Measurements from ENCODE around the gene PCLO.
"Not testable (repeated sequence)": the region's sequence is repeated elsewhere in the genome, so short reads cannot be mapped to it uniquely, and the experiment has no call there.

Gene PCLO

GRCh38 chr7:82722946-82723345, 439.7 kb downstream of the PCLO start:
- H3K4me1 ChIP-seq (ENCODE audit: insufficient read depth, low read length), result peaks cover 12% of the 10 kb centered on the region
- no peaks in the 10 kb centered on the region for H3K36me3 ChIP-seq (ENCODE audit: insufficient read depth, low read depth, low read length)
- H3K27me3 ChIP-seq (ENCODE audit: insufficient read depth, low read length), result no peaks in the 10 kb centered on the region
- H3K4me3 ChIP-seq (ENCODE audit: low read length), result no peak overlapping the region
- no peak overlapping the region for H3K27ac ChIP-seq (ENCODE audit: low read length)
- no peak overlapping the region for H3K9ac ChIP-seq (ENCODE audit: low read depth, low read length)
- H3K9me3 ChIP-seq (ENCODE audit: insufficient read depth, low read depth, low read length), result no peaks in the 10 kb centered on the region

- Histone ChIP-seq H3K36me3 (ENCODE audit: insufficient read depth, low read depth, low read length) (no peaks in the 10 kb centered on the region), H3K4me1 (ENCODE audit: insufficient read depth, low read length) (no peaks in the 10 kb centered on the region), H3K9ac (ENCODE audit: low read depth, low read length) (no peak overlapping the region), H3K4me3 (ENCODE audit: low read length) (no peak overlapping the region), H3K27me3 (ENCODE audit: insufficient read depth, low read length) (no peaks in the 10 kb centered on the region), H3K9me3 (ENCODE audit: insufficient read depth, low read depth, low read length) (no peaks in the 10 kb centered on the region), H3K27ac (ENCODE audit: low read length) (no peak overlapping the region)
These were observed 447.3 kb downstream of the PCLO start for GRCh38 chr7:82715344-82715743.

DNA sequence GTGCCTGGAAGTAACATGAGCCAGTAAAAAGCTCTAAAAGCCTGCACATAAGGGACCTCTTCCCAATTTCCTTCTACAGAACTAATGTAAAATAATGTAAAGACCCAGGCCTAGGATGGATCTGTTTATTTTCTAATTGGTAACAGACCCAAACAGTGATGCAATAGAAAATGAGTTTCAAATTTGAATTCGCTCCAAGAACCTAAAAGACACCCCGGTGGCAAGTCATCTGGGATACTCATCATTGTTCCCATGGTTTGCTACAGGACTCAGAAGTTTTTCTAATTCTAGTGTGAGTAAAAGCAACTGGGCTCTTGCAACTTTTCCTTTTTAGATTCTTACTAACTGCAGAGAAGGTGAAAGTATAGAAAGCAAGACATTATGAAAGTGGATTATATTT, 447.8 kb downstream of the PCLO start:
- Histone ChIP-seq H3K27ac (ENCODE audit: low read length) (no peak overlapping the region), H3K9me3 (ENCODE audit: insufficient read depth, low read depth, low read length) (no peaks in the 10 kb centered on the region), H3K36me3 (ENCODE audit: insufficient read depth, low read depth, low read length) (no peaks in the 10 kb centered on the region), H3K4me3 (ENCODE audit: low read length) (no peak overlapping the region), H3K27me3 (ENCODE audit: insufficient read depth, low read length) (no peaks in the 10 kb centered on the region), H3K9ac (ENCODE audit: low read depth, low read length) (no peak overlapping the region), H3K4me1 (ENCODE audit: insufficient read depth, low read length) (no peaks in the 10 kb centered on the region)

DNA sequence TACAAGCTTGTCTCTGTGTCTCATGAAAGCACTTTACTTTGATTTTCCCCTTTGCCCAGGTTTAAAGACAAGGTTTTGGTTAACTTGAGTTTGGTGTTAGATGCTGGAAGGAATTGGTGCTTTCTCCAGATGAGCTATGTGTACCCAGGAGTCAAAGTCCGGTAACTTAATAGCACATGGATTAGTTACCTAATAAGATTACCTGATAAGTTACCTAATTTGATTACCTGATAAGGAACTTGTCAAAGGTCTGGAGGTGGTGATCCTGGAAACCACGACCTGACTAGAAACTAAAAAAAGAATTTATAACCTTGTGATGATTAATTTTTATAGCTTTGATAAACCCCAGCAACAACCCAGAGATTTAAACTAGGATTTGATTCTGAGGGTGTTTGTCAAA, 449.2 kb downstream of the PCLO start:
- no peaks in the 10 kb centered on the region for H3K36me3 ChIP-seq (ENCODE audit: insufficient read depth, low read depth, low read length)
- H3K9me3 ChIP-seq (ENCODE audit: insufficient read depth, low read depth, low read length), result no peaks in the 10 kb centered on the region
- H3K27ac ChIP-seq (ENCODE audit: low read length), result no peak overlapping the region
- H3K4me1 ChIP-seq (ENCODE audit: insufficient read depth, low read length), result no peaks in the 10 kb centered on the region
- no peak overlapping the region for H3K4me3 ChIP-seq (ENCODE audit: low read length)
- H3K27me3 ChIP-seq (ENCODE audit: insufficient read depth, low read length), result no peaks in the 10 kb centered on the region
- no peak overlapping the region for H3K9ac ChIP-seq (ENCODE audit: low read depth, low read length)

DNA sequence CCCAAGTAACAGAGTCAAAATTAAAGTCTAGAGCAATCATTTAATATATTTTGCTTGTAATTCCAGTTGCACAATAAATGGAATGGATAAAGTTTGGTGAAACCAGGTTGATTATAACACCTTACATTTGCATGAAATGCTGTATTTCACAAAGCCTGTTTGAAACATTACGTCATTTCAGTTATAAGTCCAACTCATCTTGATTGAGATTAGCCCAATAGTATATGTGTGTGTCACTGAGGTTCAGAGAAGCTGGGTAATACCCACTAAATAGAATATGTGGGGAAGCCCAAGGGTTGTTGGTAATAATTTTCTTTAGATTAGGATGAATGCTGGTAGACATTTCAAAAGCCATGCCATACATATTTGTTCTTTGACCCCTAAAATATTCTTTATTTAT, 456.3 kb downstream of the PCLO start:
- not testable (repeated sequence) for H3K36me3 ChIP-seq (ENCODE audit: insufficient read depth, low read depth, low read length); H3K9ac ChIP-seq (ENCODE audit: low read depth, low read length); H3K4me1 ChIP-seq (ENCODE audit: insufficient read depth, low read length); H3K27ac ChIP-seq (ENCODE audit: low read length); H3K27me3 ChIP-seq (ENCODE audit: insufficient read depth, low read length); H3K9me3 ChIP-seq (ENCODE audit: insufficient read depth, low read depth, low read length); H3K4me3 ChIP-seq (ENCODE audit: low read length)

- no peak overlapping the region for H3K27ac ChIP-seq (ENCODE audit: low read length)
- no peaks in the 10 kb centered on the region for H3K27me3 ChIP-seq (ENCODE audit: insufficient read depth, low read length)
- H3K4me1 ChIP-seq (ENCODE audit: insufficient read depth, low read length), result no peaks in the 10 kb centered on the region; the same call in 1 of the 2 replicates
- H3K4me3 ChIP-seq (ENCODE audit: low read length), result no peak overlapping the region
- no peak overlapping the region for H3K9ac ChIP-seq (ENCODE audit: low read depth, low read length)
- no peaks in the 10 kb centered on the region for H3K9me3 ChIP-seq (ENCODE audit: insufficient read depth, low read depth, low read length)
- H3K36me3 ChIP-seq (ENCODE audit: insufficient read depth, low read depth, low read length), result no peaks in the 10 kb centered on the region
These were observed 457.0 kb downstream of the PCLO start for GRCh38 chr7:82705517-82706260.

GRCh38 chr7:82704121-82704520, 458.6 kb downstream of the PCLO start:
- H3K9me3 ChIP-seq (ENCODE audit: insufficient read depth, low read depth, low read length), result no peaks in the 10 kb centered on the region
- no peaks in the 10 kb centered on the region for H3K27me3 ChIP-seq (ENCODE audit: insufficient read depth, low read length)
- no peak overlapping the region for H3K4me3 ChIP-seq (ENCODE audit: low read length)
- no peak overlapping the region for H3K9ac ChIP-seq (ENCODE audit: low read depth, low read length)
- no peak overlapping the region for H3K27ac ChIP-seq (ENCODE audit: low read length)
- no peaks in the 10 kb centered on the region; the same call in 1 of the 2 replicates for H3K4me1 ChIP-seq (ENCODE audit: insufficient read depth, low read length)
- H3K36me3 ChIP-seq (ENCODE audit: insufficient read depth, low read depth, low read length), result no peaks in the 10 kb centered on the region
